GM10248 (cell line): ENCODE data around the gene SYNE1.

Experiments used
- CTCF ChIA-PET: fragments of 300-600 bp; sonication (Branson Sonifier 250); formaldehyde crosslinking; extraction: SDS; loops from one replicate; lab custom pipeline; 2021; ENCODE audit warnings: antibody characterized with exemption; lab: Yijun Ruan, JAX
- POLR2A ChIA-PET: fragments of 350-650 bp; sonication (Branson Sonifier 250); formaldehyde crosslinking; extraction: SDS; loops from one replicate; lab custom pipeline; 2020; ENCODE audit warnings: antibody characterized with exemption; lab: Yijun Ruan, JAX
- DNase-seq: peaks from one replicate; pipeline ENCODE4 v3.0.0; 2012; ENCODE audit errors: extremely low spot score
- TF ChIP-seq, protein P1 (sequence below): IDR thresholded peaks from 2 replicates; pipeline ENCODE4 v1.5.1; 2012; ENCODE audit warnings: mild to moderate bottlenecking, low read depth; ENCODE audit errors: extremely low read depth, missing control alignments, control extremely low read depth

The SYNE1 gene

DNA sequence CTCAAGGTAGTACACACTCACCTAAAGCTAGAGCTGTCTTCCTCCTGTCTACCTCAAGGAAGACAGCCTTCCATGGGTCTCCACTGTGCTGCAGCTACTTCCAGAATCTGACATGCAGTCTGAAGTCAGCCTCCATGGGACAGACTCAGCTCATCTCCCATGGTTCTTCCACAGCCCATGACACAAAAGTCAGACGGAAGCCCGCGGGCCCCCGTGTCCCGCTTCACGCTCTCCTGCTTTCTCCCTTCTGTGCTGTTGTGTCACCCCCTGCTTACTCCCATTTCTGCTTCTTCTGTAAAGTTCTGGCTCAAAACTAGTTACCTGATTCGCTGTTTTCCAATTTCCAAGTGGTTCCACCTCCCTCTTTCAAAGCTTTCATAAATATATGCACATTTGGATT, 184.5 kb downstream of the SYNE1 start:
- TF ChIP-seq, protein P1, sequence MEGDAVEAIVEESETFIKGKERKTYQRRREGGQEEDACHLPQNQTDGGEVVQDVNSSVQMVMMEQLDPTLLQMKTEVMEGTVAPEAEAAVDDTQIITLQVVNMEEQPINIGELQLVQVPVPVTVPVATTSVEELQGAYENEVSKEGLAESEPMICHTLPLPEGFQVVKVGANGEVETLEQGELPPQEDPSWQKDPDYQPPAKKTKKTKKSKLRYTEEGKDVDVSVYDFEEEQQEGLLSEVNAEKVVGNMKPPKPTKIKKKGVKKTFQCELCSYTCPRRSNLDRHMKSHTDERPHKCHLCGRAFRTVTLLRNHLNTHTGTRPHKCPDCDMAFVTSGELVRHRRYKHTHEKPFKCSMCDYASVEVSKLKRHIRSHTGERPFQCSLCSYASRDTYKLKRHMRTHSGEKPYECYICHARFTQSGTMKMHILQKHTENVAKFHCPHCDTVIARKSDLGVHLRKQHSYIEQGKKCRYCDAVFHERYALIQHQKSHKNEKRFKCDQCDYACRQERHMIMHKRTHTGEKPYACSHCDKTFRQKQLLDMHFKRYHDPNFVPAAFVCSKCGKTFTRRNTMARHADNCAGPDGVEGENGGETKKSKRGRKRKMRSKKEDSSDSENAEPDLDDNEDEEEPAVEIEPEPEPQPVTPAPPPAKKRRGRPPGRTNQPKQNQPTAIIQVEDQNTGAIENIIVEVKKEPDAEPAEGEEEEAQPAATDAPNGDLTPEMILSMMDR, result no peak
- CTCF ChIA-PET, result interaction anchor here (0.7 to 1.7 kb wide), 3 partner anchors 9 to 17 kb away, joined by 3 to 8 read pairs (median 4); no protein-coding TSS in a partner anchor
- no peak for DNase-seq
- POLR2A ChIA-PET, result no interaction called here

DNA sequence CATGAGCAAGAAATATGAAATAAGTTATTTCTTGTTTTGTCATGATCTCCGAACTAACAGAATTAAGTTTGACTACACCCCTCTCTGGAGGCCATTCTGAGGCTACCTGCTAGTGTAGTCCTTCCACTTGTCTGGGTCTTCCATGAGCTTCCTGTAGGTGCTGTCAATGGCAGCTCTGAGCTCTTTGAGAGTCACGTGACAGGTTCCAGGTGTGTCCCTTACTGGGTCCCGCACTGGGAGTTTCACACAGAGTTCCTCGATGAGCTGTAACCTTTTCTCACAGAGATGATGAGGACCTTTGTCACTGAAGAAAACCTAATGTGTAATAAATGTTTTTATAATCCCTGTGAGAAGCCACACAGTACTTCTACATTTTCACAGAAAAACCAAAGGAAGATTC, 186.6 kb downstream of the SYNE1 start:
- DNase-seq, result no peak
- ChIA-PET CTCF (interaction anchor here (1.1 kb wide), 1 partner anchor 15 kb away, joined by 3 read pairs; no protein-coding TSS in a partner anchor), POLR2A (no interaction called here)
- TF ChIP-seq, protein P1, result no peak

DNA sequence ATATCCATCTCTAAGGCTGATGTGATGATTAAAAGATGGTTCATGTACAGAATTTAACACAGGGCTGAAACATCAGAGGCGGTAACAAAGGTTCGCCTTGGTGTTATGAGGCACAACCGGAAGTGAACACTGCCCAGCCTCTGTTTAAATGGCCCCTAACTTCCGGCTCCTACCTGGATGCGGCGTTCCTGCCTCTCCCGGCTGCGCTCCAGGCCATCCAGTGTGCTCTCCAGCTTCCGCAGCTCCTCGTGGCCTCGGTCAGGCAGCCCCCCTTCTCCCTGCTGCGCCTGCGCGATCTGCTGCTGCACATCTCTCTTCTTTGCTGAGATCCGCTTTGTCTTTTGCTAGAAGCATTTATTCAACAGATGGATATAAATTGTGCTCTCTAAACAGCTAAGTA, 195.3 kb downstream of the SYNE1 start:
- no peak for DNase-seq
- TF ChIP-seq, protein P1, result no peak
- POLR2A ChIA-PET, result no interaction called here
- CTCF ChIA-PET, result interaction anchor here (1.5 to 1.9 kb wide), 2 partner anchors 11 kb away, joined by 7 to 8 read pairs; no protein-coding TSS in a partner anchor

DNA sequence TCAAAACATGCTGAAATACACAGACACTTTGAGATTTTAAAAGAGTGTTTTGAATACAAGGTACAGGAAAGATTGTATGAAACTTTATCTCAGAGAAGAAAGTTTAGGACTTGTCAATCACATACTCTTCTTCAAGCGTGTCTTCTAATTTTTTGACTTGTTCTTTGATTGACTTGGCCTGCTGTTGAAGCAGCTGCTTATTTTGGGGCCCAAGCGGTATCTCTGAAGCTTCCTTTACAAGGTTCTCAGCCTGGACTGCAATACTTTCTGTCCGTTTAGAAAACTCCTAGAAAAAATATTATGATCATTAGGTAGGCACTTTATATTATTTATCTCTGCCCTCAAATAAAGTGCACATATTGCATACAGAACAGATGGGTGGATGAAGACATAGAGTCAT, 201.3 kb downstream of the SYNE1 start:
- DNase-seq, result no peak
- ChIA-PET CTCF (interaction anchor here (1.3 to 1.6 kb wide), 2 partner anchors 15 to 20 kb away, joined by 3 to 5 read pairs; no protein-coding TSS in a partner anchor), POLR2A (no interaction called here)
- TF ChIP-seq, protein P1, result no peak

DNA sequence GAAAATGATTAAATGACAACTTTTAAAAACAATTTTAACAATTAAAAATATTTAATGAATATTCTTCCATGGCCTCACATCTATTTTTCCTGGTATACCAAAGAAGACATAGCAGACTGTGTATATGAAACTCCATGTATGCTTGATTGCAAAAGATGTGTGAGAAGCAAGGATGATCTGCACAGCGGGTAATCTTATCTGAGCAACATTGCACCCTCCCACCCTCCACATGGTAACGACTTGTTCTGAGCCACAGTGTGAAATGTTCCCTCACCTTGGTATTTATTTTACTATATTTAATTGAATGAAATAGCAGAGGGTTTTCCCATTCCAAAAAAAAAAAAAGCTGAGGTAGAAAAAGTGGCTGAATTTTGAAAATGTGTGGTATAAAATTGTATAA, 204.4 kb downstream of the SYNE1 start:
- TF ChIP-seq, protein P1, result no peak
- POLR2A ChIA-PET, result no interaction called here
- CTCF ChIA-PET, result no interaction called here
- DNase-seq, result no peak

DNA sequence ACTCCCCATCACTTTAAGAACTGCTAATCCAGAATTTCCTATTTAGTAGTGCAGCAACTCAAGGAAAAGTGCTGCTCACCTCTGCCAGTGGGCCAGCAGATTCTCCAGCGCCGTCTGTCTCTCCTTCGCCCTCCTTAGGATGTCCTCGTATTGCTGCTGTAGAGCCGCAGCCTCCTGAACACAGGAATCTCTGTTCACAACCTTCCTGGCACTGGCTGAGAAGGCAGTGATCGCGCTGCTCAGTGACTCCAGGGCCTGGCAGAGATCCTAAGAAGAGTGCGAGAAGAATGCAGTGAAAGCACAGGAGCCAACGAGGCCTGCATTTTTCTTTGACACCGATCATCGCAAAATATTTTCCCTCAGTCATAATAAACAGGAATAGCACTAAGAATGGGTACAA, 209.0 kb downstream of the SYNE1 start:
- DNase-seq, result no peak
- TF ChIP-seq, protein P1, result no peak
- POLR2A ChIA-PET, result no interaction called here
- CTCF ChIA-PET, result no interaction called here

DNA sequence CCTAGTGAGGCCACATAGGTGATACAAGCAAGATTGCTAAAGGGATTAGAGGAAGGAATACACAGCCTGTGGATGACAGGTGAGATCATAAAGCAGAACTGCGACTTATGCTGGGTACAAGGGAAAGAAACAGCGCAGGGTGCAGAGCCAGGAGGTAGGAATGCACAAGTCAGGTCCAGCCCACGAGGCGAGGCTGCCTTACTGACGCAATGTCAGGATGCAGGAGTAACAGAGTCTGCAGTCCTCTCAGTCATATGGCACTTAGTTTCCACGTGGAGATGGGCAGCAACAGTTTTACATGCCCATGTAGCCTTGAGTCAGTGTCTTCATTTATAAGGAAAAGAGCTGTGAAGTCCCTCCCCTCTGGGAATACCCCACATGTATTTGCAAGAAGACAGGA, 210.9 kb downstream of the SYNE1 start:
- ChIA-PET POLR2A (no interaction called here), CTCF (no interaction called here)
- no peak for DNase-seq
- TF ChIP-seq, protein P1, result no peak
